HG03354 (cell line): ENCODE data around the gene DUSP9.
"Not testable (repeated sequence)": the region's sequence is repeated elsewhere in the genome, so short reads cannot be mapped to it uniquely, and the experiment has no call there.

Experiments
- ATAC-seq: cut with Tn5 transposase; IDR thresholded peaks from one replicate; pipeline ENCODE4 v1.9.1; 2021; ENCODE audit warnings: mild to moderate bottlenecking; ENCODE audit not compliant: unreplicated experiment, poor library complexity, severe bottlenecking

The DUSP9 gene

DNA sequence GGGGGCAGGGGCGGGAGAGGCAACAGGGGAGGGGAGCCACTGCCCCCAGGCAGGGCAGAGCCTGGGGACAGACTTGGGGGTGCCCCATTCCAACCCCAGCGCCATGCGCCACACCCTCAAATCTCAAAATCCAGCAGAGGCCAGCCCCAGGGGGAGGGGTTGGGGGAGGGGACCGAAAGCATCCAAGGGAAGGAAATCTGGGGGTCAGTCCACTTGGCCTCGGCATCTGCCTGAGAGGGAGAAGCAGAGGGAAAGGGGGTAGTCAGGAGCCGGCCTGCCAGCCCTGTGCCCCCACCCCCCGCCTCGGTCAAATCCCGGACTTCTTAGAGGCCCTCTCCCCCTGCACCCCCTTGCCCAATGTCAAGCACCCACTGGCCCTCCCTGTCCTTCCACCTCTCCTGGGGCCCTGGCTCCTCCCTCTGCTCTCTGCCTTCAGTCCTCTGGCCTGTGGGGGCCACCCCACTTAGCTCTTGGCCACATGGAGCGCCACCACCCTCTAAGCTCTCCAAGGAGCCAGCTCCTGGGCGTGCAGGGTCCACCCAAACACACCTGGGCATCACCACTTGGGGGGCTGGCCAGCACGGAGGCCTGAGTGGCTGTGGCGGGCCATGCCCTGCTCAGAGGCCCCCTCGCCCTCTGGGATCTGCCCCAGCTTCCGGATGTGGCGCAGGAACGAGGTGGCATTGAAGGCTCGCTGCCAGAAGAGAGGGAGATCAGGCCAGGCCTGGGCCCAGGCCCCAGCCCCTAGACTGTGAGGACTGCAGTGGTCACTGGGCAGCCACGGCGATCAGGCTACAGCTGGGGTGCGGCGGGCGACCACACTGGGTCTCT lies 23.1 kb downstream of the DUSP9 start:
- no peak for ATAC-seq

DNA sequence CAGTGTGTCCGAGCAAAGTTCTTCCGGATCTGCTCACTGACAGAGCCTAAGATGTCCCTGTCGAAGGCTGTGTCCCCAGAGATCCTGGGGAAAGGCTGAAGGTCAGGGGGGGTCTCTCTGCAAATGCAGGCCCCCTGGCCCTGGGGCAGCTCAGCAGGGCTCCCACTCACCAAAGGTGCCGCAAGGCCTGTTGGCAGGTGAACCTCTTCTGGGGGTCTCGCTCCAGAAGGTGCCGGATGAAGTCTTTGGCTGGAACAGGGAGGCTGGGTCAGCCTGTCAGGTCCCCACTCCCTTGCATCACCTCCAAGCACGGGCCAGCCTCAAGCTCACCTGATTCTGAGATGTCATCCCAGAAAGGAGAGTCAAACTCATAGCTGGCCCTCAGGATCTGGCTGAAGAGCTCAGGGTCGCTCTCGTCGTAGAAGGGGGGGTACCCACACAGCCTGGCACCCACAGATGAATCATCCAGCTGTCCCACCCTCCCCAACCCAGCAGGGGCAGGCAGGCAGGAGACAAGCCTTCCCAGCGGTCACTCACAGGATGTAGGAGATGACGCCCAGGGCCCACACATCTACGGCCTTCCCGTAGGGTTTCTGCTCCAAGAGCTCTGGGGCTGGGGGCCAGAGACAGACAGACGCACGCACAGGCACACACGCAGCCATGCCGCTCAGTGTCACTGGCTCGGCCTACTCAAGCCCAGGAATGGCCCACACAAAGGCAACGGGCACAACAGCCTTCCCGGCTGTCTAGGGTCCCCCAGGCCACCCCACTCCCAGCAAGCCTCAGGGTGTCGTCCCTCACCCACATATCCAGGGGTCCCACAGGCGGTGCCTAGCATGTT lies 24.0 kb downstream of the DUSP9 start:
- no peak for ATAC-seq

DNA sequence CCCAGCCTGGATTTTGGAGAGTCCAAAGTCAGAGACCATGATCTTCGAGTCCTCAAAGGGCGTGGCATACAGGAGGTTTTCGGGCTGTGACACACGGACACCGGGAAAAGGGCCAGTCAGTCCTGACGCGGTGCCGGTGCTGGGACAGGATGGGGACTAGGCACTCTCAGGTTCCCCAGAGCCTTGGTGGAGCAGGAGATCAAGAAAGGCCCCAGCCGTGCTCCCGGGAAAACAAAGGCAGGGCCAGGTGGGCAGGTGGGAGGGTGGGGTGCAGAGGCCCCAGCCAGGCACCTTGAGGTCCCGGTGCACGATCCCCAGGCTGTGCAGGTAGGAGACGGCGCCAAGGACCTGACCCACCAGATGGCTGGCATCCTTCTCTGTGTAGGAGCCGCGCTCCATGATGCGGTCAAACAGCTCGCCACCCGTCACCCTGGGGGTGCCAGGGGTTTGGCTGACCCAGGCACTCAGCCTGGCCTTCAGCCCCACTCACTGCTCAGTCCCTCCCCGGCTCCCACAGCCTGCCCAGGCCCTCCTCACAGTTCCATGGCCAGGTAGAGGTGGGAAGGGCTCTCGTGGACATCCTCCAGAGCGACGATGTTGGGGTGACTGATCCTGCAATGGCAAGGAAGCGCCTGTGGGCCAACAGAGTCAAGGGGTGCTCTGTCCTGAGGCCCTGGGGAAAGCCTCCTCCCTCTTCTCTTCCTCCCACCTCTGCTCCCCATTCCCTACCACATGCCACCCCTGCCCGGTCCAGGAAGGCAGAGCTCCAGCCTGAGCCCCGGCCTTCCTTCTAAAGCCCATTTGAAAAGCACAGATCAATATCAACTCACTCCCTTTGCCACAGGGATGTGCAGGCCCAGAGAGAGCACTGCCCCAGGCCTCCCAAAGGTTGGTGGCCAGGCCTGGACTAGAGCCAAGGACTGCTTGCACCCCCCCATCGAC lies 24.9 kb downstream of the DUSP9 start:
- no peak for ATAC-seq

DNA sequence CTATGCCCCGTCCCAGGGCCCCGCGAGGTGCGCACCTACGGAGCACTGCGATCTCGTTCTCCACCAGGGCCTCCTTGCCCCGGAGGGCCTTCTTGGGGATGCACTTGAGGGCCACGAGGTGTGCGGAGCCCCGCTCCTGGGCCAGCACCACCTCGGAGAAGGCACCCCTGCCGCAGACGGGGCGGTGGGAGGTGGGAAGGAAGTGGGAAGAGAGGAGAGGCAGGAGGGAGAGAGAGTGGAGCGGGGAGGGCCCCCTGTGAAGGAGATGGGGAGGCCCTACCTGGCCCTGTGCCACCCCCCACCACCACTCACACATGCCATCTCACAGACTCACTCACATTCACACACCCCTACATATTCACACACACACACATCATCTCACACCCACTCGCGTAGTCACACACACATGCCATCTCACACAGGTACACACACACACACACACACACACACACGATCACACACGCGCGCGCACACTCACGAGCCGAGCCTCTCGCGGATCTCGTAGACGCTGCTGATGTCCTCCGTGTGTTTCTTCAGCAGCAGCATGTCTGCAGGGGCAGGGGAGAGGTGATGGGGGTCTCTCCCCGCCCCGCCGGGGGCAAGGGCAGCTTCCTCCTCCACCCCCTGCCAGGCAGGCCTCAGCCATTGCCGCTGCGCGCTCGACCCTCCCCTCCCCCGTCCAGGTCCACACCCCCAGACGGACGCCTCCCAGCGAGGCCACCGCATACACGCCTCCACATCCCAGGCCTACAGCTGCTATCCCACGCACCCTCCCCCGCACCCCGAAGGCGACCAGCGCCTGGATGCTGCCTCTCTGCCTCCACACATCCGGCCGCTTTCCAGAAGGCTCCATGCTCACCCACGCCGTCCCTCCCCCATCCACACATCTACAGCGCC lies 25.8 kb downstream of the DUSP9 start:
- no peak for ATAC-seq

DNA sequence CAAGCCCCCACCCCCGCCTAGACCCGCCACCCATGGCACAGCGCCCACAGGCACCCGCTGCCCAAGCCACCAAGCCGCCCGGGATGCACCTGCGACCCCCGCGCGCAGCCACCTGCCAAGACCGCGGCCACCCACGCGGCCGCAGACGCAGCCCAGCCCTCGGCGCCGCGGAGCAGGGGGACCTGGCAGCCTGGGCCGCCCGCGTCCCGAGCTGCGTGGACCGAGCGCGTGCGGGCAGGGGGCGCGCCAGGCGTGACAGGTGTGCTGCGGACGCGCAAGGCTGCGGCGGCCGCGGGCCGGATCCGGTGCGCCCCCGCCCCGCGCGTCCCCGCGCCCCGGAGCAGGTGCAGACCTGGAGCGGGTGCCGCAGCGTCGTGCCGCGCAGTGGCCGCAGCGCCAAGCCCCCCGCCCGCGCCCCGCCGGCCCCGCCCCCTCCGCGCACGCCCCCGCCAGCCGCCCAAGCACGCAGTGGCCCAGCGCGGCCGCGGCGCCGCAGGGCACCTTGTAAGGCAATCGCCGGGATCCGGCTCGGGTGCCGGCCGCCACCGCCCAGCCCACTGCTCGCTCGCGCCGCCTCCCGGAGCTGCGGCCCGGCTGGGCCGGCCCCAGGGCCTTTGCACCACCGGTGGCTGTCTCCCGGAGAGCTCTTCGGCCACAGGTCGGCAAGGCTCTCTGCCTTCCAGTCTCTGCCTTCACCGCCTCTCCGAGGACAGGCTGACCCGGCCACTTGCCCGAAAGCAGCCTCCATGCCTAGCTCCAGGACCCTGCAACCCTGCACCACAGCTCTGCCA lies 26.6 kb downstream of the DUSP9 start, which contains the start of gene PNCK:
Gene PNCK (minus strand): TSS at position 386 of the 791 bp plus-strand sequence. CDS start 737 bp downstream, outside the sequence.
- no peak for ATAC-seq

DNA sequence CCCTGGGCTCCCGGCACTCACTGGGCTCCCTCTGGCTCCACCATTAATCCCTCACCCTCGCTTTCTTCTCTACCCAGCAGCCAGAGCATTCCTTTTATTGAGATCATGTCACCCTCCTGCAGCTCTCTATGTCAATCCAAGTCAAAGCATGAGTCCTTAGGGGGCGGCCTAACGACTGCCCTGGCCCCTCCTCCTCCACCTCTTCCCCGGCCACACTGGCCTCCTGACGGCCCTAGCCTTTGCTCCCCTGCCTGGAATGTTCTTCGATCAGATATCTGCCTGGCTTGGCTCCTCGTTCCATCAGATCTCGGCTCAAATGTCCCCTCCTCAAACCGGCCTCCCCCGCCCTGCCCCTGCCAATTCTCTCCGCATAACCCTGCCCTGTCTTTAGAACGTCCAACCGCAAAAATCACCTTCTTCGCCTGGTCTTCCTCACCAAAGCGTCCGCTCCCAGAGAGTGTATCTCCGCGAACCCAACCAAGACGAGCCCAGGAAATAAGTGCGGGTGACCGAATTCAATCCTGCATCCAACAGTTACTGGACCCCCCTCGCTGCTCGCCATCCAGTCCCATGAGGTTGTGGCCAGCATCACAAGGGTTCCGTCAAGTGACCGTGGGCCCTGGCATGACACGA lies 27.3 kb downstream of the DUSP9 start:
- ATAC-seq, result no peak

DNA sequence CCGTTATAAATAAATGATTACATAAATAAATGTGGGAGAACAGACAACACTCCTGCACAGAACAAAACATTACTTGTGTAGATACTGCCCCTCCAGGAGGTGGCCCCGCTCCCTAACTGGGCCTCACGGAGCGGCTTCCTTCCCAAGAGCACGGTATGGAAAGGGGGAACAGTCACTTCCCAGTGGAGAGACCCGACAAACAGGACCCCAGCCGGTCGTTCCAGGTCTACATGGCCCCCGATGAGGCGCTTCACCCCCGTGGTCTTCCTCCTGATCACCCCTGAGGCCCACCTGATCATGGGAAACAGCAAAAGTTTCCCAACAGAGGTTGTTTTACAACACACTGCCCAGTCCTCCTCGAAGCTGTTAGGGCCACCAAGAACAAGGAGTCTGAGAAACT lies 34.2 kb downstream of the DUSP9 start:
- no peak for ATAC-seq

DNA sequence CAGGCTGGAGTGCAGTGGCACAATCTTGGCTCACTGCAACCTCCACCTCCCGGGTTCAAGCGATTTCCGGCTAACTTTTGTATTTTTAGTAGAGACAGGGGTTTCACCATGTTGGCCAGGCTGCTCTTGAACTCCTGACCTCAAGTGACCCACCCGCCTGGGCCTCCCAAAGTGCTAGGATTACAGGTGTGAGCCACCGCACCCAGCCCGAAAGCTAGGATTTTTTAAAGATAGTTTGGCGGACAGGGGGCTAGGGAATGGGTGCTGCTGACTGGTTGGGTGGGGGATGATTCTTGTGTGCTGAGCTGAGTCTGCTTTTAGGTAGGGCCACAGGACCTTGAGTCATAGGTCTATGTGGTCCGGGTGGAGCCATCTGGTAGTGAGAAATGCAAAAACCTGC lies 36.5 kb downstream of the DUSP9 start:
- not testable (repeated sequence) for ATAC-seq

DNA sequence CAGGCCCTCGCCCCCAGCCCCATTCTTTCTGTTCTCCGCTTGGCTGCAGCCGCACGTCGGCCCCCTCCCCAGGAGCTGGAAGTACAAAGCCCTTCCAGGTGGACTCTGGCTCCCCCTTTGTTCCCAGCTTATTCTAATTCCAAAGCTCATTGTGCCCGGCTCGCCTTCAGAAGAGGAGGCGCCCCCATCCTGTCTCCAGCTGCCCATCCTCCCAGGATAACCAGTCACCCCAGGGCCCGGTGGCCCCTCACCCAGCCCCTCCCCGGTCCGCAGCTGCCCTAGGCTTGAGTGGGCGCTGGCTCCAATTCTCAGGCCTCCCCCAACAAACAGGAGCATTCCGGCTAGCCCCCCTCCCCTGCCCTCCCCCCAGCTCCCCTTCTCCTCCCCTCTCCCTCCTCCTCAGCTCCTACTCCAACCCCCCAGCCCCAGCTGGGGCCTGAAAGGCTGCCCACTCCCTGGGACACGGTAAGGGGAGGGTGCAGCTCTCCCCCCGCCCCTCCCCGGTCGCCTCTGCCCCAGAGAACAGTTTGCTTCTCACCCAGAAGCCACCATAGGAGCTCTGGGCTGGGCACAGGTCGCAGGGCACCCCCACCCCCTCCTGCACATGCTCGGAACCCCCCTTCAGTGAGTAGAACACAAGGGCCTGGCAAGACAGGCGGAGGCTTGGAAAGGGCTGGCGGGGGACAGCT lies 37.6 kb downstream of the DUSP9 start:
- ATAC-seq, result no peak

DNA sequence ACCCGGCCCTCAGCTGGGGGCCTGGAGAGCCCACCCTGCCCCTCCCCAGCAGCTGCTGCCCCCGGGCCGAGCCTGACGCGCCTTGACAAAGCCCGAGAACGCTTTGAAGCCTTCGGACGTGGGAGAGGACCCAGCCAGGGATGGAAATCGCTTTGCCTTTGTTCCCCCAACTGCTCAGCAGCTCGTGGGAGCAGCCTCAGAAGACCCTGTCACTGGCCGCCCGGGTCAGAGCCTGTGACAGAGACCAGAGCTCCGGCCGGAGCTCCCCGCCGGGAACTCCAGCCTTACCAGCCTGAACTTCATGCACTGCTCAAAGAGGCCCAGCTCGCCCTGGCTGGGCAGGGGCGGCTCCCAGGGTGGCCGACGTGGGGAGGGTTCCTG lies 38.1 kb downstream of the DUSP9 start:
- ATAC-seq, result no peak

DNA sequence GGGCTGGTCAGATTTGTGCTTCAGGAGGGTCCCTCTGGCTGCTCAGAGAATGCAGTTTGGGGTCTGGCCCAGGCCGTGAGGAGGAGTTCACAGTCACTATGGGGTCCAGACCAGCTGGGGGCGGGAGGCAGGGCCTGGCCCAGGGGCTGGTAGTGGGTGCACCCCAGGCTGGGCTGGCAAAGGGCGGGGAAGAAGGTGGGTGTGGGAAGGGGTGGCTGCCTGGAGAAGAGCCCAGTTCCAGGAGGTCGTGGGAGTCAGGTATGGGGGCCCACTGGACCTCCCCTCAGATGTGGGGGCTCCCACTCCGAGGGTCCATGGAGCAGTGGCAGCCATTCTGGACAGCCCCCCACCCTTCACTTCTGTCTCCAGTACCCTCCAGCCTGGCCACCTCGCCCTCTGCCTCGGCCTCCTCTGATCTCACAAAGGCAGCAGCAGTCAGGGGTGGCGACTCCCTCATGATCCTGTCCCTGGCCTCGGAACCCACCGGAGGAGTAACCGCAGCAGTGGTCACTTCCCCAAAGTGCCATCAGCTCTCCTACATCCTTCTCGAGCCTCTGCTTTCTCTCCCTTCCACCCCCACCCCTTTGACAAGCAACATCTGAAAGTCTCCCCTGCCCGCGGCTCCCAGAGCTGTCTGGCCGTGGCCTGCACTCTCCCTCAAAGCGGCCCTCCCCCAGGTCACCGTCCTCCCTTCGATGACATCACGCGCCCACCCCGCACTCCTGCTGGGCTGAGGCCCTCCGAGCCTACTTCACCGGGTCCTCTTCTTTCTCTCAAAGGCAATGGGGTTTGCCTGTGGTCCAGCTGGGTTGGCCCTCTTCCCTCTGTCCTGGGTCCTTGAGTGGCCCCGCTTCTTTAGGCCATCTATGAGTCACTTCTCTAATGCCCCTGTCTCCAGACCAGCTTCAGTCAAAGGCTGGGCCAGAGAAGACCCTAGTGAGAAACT lies 39.0 kb downstream of the DUSP9 start:
- no peak for ATAC-seq

DNA sequence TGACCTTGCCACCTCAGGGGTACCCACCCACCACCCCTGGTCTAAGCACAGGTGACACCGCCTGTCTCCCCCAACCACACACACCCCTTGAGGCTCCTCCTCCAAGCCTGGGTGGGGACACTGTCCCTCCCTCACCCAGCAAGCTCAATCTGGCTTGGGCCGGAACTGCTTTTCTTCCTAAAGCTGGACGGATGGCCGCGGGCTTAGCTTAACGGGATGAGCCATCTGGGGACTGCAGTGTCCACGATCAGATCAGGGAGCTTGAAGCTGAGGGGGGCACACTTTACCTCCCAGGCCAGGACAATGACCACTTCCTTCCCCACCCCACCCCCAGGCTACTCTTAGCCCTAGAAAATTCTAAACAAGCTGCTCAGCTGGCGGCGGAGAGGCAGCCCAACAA lies 39.7 kb downstream of the DUSP9 start:
- ATAC-seq, result no peak

DNA sequence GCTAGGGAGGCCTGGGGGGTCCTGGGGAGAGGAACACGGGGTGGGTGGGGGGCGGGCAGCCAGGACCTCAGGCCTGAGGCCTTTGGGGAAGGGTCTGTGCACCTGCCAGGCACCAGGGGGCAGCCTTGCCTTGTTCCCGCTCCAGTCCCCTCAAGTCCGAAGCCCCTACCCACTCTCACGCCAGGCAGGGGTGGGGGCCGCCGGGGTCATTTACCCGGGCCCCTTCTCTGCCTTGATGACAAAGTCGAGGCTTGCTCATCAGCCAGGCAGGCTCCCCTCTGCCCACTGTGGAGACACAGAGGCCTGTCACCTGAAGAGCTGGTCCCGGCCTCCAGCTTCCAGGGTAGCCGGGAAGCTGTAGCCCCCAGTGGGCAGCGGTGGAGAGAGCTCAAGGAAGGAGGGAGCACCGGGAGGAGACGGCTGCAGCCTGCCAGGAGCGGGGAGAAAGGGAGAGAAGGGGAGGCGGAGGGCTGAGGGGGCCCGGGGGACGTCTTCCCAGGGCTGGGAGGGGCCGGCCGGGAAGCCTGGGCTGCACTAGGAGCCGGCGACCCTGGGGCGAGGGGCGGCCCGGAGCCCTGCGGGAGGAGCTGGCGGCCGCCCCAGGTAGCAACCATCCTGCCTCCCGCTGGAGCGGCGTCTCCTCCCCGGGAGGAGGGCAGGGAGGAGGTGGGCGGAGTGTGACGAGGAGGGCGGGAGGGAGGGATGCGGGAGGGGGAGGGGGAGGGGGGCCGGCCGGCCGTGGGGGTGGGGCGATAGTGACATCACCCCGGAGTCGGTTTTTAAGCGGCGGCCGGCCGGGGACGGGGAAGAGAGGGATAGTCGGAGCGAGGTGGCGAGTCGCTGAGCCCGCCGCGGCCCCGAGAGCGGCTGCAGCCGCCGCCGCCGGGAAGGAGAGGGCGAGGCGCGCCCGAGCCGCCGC lies 40.4 kb downstream of the DUSP9 start, which contains the start of gene SLC6A8:
Gene SLC6A8 (plus strand): TSS at position 806 of the 919 bp plus-strand sequence. CDS start 649 bp downstream, outside the sequence.
- no peak for ATAC-seq

DNA sequence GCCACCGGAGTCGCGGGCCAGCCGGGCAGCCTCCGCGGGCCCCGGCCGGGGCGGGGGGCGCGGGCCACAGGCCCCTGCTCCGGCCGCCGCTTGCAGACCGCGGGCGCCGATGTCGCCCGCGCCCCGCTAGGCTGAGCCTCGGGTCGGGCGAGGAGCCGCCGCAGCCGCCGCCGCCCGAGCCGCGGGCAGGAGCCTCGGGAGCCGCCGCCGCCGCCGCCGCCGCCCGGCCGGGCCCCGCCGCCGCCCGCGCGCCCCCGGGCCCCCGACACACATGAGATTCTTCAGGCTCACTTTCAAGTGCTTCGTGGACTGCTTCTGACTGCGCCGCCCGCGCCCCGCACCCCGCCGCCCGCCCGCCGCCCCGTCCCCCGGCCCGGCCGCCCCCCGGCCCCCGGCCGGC lies 41.1 kb downstream of the DUSP9 start:
- no peak for ATAC-seq

DNA sequence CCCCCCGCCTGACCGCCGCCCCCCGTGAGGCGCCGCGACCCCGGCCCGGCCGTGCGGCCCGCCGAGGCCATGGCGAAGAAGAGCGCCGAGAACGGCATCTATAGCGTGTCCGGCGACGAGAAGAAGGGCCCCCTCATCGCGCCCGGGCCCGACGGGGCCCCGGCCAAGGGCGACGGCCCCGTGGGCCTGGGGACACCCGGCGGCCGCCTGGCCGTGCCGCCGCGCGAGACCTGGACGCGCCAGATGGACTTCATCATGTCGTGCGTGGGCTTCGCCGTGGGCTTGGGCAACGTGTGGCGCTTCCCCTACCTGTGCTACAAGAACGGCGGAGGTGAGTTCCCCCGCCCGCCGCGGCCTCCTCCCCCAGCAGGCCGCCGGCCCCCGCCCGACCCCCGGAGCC lies 41.5 kb downstream of the DUSP9 start:
- ATAC-seq, result no peak
